Body of pancreas (tissue), 4 donors: Measurements from ENCODE around the gene ITK. TPM values are rescaled to one million over a fixed set of nuclear protein-coding genes. Genes with fewer than 3 reads are reported as not detected.

ENCODE experiments used
- ATAC-seq: fragments of 150-250 bp; one replicate; pipeline ENCODE4 v1.9.1; 2016
- DNase-seq, 4 donors: peaks; one replicate each; pipeline ENCODE4 v3.0.0-alpha.2; 2019
- H3K27ac ChIP-seq, 4 donors: fragments of 200-600 bp; sonication (generic); 1 replicate in 3 of 4; 2 replicates in 1 of 4; pipeline versions ENCODE4 v1.5.1 to v1.6.1; 2016 to 2019; ENCODE audit warnings: mild to moderate bottlenecking in 1 of 4, mixed read lengths in 1 of 4, moderate library complexity in 1 of 4
- H3K27me3 ChIP-seq, 2 donors: fragments of 200-600 bp; sonication (generic); one replicate each; pipeline ENCODE4 v1.6.0; 2016; ENCODE audit warnings: mild to moderate bottlenecking in 1 of 2
- H3K36me3 ChIP-seq, 2 donors: fragments of 200-600 bp; sonication (generic); replicated peaks in 1 of 2; 2 replicates each; pipeline ENCODE4 v1.5.1; 2016; ENCODE audit warnings: low read depth in 2 of 2; ENCODE audit not compliant: insufficient read depth in 1 of 2
- H3K4me1 ChIP-seq: fragments of 200-600 bp; sonication (generic); one replicate; pipeline ENCODE4 v1.6.0; 2016
- H3K4me3 ChIP-seq, 2 donors: fragments of 200-600 bp; sonication (generic); 1 replicate in 1 of 2; 2 replicates in 1 of 2; pipeline ENCODE4 v1.5.1; 2016 to 2019
- H3K9me3 ChIP-seq, 3 donors: fragments of 200-600 bp; sonication (generic); 1 replicate in 2 of 3; 2 replicates in 1 of 3; pipeline ENCODE4 v1.5.1; 2016
- POLR2A ChIP-seq, 3 donors: fragments of 450-650 bp; IDR thresholded peaks; one replicate each; pipeline ENCODE4 v1.6.1; 2016; ENCODE audit warnings: antibody characterized with exemption in 3 of 3, mild to moderate bottlenecking in 2 of 3
- WGBS, 2 donors: methylation state at CpG; one replicate each; pipeline ENCODE4 v1.1.5; 2017; 5-methylcytosine and 5-hydroxymethylcytosine counted together
- intact Hi-C: fragments of 100-400 bp; cut with DNase I; formaldehyde crosslinking; loops from one replicate; pipeline ENCODE4 v1.15.1; 2023
- total RNA-seq, 2 donors: library from RNA; depleted of rRNA; stranded (reverse); fragments of >200 nt; gene quantifications; one replicate each; pipeline ENCODE4 v1.1.0, GENCODE V29; 2016
- TF ChIP-seq, protein P1 (sequence below), 7 experiments: fragments of 450-650 bp in 4 of 7; fragments of 200-600 bp in 3 of 7; sonication (generic) in 3 of 7; IDR thresholded peaks; one replicate each; pipeline ENCODE4 v1.5.1; 2016 to 2019; ENCODE audit warnings: antibody characterized with exemption in 7 of 7

Gene ITK
- total RNA-seq, 2 donors from 2014 or later = 0.78 to 2.6 TPM

DNA sequence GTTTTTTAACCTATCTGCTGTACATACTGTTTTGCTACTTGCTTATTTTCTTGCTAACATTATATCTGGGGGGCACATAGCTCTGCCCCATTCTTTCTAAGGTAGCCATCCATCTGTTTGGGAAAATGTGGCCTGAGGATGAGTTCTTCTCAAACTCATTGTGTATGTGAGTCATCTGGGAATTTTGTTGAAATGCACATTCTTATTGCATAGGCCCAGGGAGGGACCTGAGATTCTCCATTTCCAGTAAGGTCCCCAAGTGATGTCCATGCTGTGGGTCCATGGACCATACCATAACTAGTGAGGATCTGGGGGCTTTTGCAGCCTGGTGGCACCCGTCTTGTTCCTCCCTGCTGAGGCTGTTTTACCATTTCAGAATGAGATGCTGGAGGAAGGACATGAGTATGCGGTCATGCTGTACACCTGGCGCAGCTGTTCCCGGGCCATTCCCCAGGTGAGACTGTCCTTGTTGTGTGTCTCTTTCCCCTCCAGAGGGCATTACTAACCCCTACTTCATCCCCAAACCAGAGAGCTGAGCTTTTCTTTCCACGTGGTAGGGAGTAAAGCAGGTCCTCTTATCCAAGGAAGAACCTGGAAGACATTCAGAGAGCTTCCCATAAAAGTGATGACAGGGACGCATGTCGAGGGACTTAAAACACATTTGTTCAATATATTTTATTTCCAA lies 113.9 kb downstream of the ITK start:
- DNase-seq = no peak
- Histone ChIP-seq H3K27me3 (no peaks in the 10 kb centered on the region), H3K4me3 (no peak overlapping the region), H3K27ac (no peak overlapping the region), H3K9me3 (no peaks in the 10 kb centered on the region), H3K4me1 (peaks cover 5% of the 10 kb centered on the region), H3K36me3 (no peaks in the 10 kb centered on the region)
- ATAC-seq = no peak
- 80 to 86% methylated on average over 7 of the region's 7 CpGs for WGBS, 2 donors
- intact Hi-C loops = no loop called here
- TF ChIP-seq, protein P1, sequence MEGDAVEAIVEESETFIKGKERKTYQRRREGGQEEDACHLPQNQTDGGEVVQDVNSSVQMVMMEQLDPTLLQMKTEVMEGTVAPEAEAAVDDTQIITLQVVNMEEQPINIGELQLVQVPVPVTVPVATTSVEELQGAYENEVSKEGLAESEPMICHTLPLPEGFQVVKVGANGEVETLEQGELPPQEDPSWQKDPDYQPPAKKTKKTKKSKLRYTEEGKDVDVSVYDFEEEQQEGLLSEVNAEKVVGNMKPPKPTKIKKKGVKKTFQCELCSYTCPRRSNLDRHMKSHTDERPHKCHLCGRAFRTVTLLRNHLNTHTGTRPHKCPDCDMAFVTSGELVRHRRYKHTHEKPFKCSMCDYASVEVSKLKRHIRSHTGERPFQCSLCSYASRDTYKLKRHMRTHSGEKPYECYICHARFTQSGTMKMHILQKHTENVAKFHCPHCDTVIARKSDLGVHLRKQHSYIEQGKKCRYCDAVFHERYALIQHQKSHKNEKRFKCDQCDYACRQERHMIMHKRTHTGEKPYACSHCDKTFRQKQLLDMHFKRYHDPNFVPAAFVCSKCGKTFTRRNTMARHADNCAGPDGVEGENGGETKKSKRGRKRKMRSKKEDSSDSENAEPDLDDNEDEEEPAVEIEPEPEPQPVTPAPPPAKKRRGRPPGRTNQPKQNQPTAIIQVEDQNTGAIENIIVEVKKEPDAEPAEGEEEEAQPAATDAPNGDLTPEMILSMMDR (IDR thresholded peaks at IDR 0.05) = no peak
- TF ChIP-seq POLR2A (IDR thresholded peaks at IDR 0.05) = no peak

DNA sequence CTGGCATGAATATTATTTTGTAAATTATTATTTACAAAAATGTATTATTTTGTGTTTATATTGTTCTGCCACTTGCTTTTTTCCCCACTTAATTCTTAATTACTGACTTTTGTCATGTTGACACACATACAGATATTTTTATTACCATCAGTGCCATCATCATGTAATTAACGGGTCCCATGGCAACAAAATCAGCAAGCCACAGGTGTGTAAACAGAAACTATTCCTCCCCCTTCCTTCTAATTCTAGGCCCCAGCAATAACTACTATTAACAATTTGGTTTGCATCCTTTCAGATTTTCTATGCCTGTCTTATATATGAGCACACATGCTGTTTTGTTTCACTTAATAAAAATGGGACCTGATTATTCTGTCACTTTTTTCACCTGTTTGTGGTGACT lies 114.6 kb downstream of the ITK start:
- intact Hi-C loops = no loop called here
- peaks cover 5% of the 10 kb centered on the region for H3K4me1 ChIP-seq
- no peak overlapping the region for H3K27ac ChIP-seq
- WGBS, 2 donors = 24 to 25% methylated on average over 1 of the region's 1 CpG
- TF ChIP-seq POLR2A (IDR thresholded peaks at IDR 0.05) = no peak
- TF ChIP-seq, protein P1 (IDR thresholded peaks at IDR 0.05) = no peak
- H3K36me3 ChIP-seq = no peaks in the 10 kb centered on the region
- DNase-seq (no peak), ATAC-seq (no peak)
- no peaks in the 10 kb centered on the region for H3K27me3 ChIP-seq
- H3K9me3 ChIP-seq = no peaks in the 10 kb centered on the region
- no peak overlapping the region for H3K4me3 ChIP-seq

DNA sequence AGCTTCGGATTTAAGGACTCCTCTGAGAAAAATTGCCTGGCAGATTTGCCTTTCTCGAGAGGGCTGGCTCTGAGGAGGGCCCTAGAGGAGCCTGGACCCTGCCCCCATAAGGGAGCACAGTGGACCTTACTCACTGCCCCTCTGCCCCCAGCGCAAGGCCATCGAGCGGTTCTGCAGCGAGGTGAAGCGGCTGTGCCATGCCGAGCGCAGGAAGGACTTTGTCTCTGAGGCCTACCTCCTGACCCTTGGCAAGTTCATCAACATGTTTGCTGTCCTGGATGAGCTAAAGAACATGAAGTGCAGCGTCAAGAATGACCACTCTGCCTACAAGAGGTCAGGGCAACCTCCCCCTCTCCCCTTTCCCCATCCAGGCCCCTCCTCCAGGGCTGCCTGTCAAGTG lies 119.9 kb downstream of the ITK start:
- no peak for DNase-seq
- no peak for TF ChIP-seq POLR2A (IDR thresholded peaks at IDR 0.05)
- TF ChIP-seq, protein P1 (IDR thresholded peaks at IDR 0.05) = no peak
- no peak overlapping the region for H3K27ac ChIP-seq
- no peak overlapping the region for H3K4me3 ChIP-seq
- 80 to 85% methylated on average over 3 to 10 of the region's 10 CpGs for WGBS, 2 donors
- ATAC-seq = no peak
- H3K27me3 ChIP-seq = no peaks in the 10 kb centered on the region
- intact Hi-C loops = no loop called here
- H3K9me3 ChIP-seq = no peaks in the 10 kb centered on the region
- no peaks in the 10 kb centered on the region for H3K36me3 ChIP-seq
- H3K4me1 ChIP-seq = no peaks in the 10 kb centered on the region

DNA sequence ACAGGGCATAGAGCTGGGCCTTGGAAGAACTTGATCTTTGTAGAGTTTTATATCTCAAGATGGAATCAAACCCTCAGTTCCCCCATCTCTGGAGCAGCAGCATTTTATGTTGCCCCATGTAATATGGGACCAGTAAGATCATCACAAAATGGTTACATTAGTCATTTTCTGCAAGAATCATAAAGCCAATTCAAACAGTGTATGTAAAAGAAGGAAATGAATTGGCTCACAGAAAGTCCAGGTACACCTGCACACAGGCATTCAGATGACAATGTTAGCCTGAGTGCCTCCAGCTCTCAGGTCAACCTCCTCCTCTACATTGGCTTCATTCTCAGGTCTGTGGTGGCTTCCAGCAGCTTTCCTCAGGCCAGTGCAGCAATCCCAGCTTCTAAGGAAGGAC lies 120.4 kb downstream of the ITK start:
- ATAC-seq (no peak), DNase-seq (no peak)
- Histone ChIP-seq H3K4me3 (no peak overlapping the region), H3K9me3 (no peaks in the 10 kb centered on the region), H3K27ac (no peak overlapping the region), H3K4me1 (no peaks in the 10 kb centered on the region), H3K36me3 (no peaks in the 10 kb centered on the region), H3K27me3 (no peaks in the 10 kb centered on the region)
- intact Hi-C loops = no loop called here
- no peak for TF ChIP-seq POLR2A (IDR thresholded peaks at IDR 0.05)
- TF ChIP-seq, protein P1 (IDR thresholded peaks at IDR 0.05) = no peak

DNA sequence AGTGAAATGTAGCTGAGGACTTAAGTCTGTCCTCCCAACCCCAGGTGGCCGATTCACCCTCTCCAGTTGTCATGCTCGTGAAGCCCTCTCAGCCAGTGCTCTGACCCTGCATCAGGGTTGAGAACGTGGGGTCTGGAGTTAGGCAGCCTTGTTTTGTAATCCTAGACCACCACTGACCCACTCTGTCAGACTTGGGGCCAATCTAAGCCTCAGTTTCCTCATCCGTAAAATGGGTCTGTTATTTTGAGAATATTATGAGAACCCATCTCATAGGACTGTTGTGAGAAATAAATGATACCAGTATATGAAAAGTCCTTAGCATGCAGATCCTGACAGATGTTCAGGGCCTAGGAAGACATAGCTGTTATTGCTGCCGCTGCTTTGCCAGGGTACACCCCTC lies 122.4 kb downstream of the ITK start:
- DNase-seq (no peak), ATAC-seq (no peak)
- 77 to 87% methylated on average over 5 of the region's 5 CpGs for WGBS, 2 donors
- TF ChIP-seq, protein P1 (IDR thresholded peaks at IDR 0.05) = no peak
- no peak for TF ChIP-seq POLR2A (IDR thresholded peaks at IDR 0.05)
- H3K4me1 ChIP-seq = no peaks in the 10 kb centered on the region
- no peaks in the 10 kb centered on the region for H3K36me3 ChIP-seq
- intact Hi-C loops = no loop called here
- H3K27ac ChIP-seq = no peak overlapping the region
- no peaks in the 10 kb centered on the region for H3K27me3 ChIP-seq
- no peak overlapping the region for H3K4me3 ChIP-seq
- H3K9me3 ChIP-seq = no peaks in the 10 kb centered on the region
